SK-N-SH (cell line): ENCODE results near the gene OR2K2. TPM values are rescaled to one million over a fixed set of nuclear protein-coding genes. Genes with fewer than 3 reads are reported as not detected.

Source experiments
- CTCF ChIA-PET: fragments of 300-600, 350-600 bp; formaldehyde crosslinking; extraction: SDS; loops from one replicate; lab custom pipeline; 2021; lab: Yijun Ruan, JAX
- POLR2A ChIA-PET: fragments of 350-600 bp; sonication (Branson Sonifier 250); formaldehyde crosslinking; extraction: SDS; loops from one replicate; lab custom pipeline; 2020; ENCODE audit warnings: antibody characterized with exemption, inconsistent platforms; lab: Yijun Ruan, JAX
- DNase-seq: peaks from one replicate; pipeline ENCODE4 v3.0.0; 2012
- H2AFZ ChIP-seq: fragments of 200-600 bp; sonication (generic); 2 replicates; pipeline ENCODE4 v1.8.1; 2016; ENCODE audit warnings: antibody characterized with exemption, mild to moderate bottlenecking, low read depth
- H3F3A ChIP-seq: fragments of 200-600 bp; sonication (generic); replicated peaks from 2 replicates; pipeline ENCODE3; 2016; ENCODE audit warnings: antibody characterized with exemption, mild to moderate bottlenecking; ENCODE audit not compliant: insufficient read depth
- H3K27ac ChIP-seq, 2 experiments: fragments of 200-500 bp in 1 of 2; fragments of 200-600 bp in 1 of 2; sonication (Bioruptor generic) in 1 of 2; sonication (generic), shearing (Covaris generic) in 1 of 2; 2 replicates each; pipeline versions ENCODE4 v1.5.1 to v1.6.1; 2014 to 2016; ENCODE audit warnings: low read depth in 2 of 2, inconsistent platforms in 1 of 2, low read length in 1 of 2, mild to moderate bottlenecking in 1 of 2, mixed read lengths in 1 of 2
- H3K27me3 ChIP-seq: fragments of 200-600 bp; sonication (generic), shearing (Covaris generic); 2 replicates; pipeline ENCODE4 v1.6.1; 2016; ENCODE audit warnings: mixed run types; ENCODE audit not compliant: insufficient read depth
- H3K36me3 ChIP-seq, 2 experiments: fragments of 200-500 bp in 1 of 2; fragments of 200-600 bp in 1 of 2; sonication (Bioruptor generic) in 1 of 2; sonication (generic) in 1 of 2; replicated peaks in 1 of 2; 2 replicates each; pipeline versions ENCODE3 to v1.5.1; 2014 to 2016; ENCODE audit warnings: low read length in 1 of 2, mild to moderate bottlenecking in 1 of 2; ENCODE audit not compliant: insufficient read depth in 2 of 2, control insufficient read depth in 1 of 2
- H3K4me1 ChIP-seq, 2 experiments: fragments of 200-500 bp in 1 of 2; fragments of 200-600 bp in 1 of 2; sonication (Bioruptor generic) in 1 of 2; sonication (generic), shearing (Covaris generic) in 1 of 2; 2 replicates each; pipeline versions ENCODE4 v1.5.1 to v1.6.1; 2014 to 2016; ENCODE audit warnings: low read depth in 1 of 2, low read length in 1 of 2, mixed run types in 1 of 2; ENCODE audit not compliant: insufficient read depth in 2 of 2, control insufficient read depth in 1 of 2
- H3K4me2 ChIP-seq: fragments of 200-600 bp; sonication (generic), shearing (Covaris generic); 2 replicates; pipeline ENCODE4 v1.6.1; 2017; ENCODE audit warnings: mixed run types
- H3K4me3 ChIP-seq, 2 experiments: fragments of 200-500 bp in 1 of 2; fragments of 200-600 bp in 1 of 2; sonication (Bioruptor generic) in 1 of 2; sonication (generic), shearing (Covaris generic) in 1 of 2; 2 replicates each; pipeline versions ENCODE4 v1.5.1 to v1.8.1; 2014 to 2016; ENCODE audit warnings: low read depth in 2 of 2, inconsistent platforms in 1 of 2, low read length in 1 of 2, mild to moderate bottlenecking in 1 of 2, mixed read lengths in 1 of 2, moderate library complexity in 1 of 2
- H3K79me2 ChIP-seq: fragments of 200-600 bp; sonication (generic); 2 replicates; pipeline ENCODE4 v1.8.1; 2017; ENCODE audit warnings: mild to moderate bottlenecking; ENCODE audit not compliant: insufficient read depth
- H3K9ac ChIP-seq: fragments of 200-600 bp; sonication (generic); 2 replicates; pipeline ENCODE4 v1.6.1; 2017; ENCODE audit warnings: mixed run types
- H3K9me2 ChIP-seq: fragments of 200-600 bp; sonication (generic); 2 replicates; pipeline ENCODE4 v1.6.1; 2017; ENCODE audit warnings: mixed run types
- H3K9me3 ChIP-seq: fragments of 200-600 bp; sonication (generic); 2 replicates; pipeline ENCODE4 v1.6.1; 2017; ENCODE audit warnings: mixed run types, mild to moderate bottlenecking, moderate library complexity
- H4K20me1 ChIP-seq: fragments of 200-600 bp; sonication (generic); 2 replicates; pipeline ENCODE4 v1.6.1; 2017; ENCODE audit warnings: mild to moderate bottlenecking, mixed run types; ENCODE audit not compliant: insufficient read depth
- CHD2 ChIP-seq: fragments of 150-350 bp; IDR thresholded peaks from 2 replicates; pipeline ENCODE4 v1.6.1; 2018; ENCODE audit warnings: low read length; ENCODE audit not compliant: partially characterized antibody
- CTCF ChIP-seq: fragments of 200-600 bp; sonication (generic); IDR thresholded peaks from 2 replicates; pipeline ENCODE4 v1.6.1; 2017; ENCODE audit warnings: antibody characterized with exemption, mild to moderate bottlenecking, moderate library complexity
- FOSL2 ChIP-seq: IDR thresholded peaks from 2 replicates; pipeline ENCODE4 v1.4.0; 2012; ENCODE audit warnings: low read depth, mild to moderate bottlenecking, moderate library complexity, borderline replicate concordance
- FOXM1 ChIP-seq: IDR thresholded peaks from 2 replicates; pipeline ENCODE4 v1.4.0; 2012; ENCODE audit warnings: low read depth, mild to moderate bottlenecking
- GATA2 ChIP-seq: sonication (generic); formaldehyde crosslinking; IDR thresholded peaks from 2 replicates; pipeline ENCODE4 v1.5.0; 2020; ENCODE audit warnings: mild to moderate bottlenecking, missing genetic modification reagents
- IRF3 ChIP-seq: fragments of 150-350 bp; IDR thresholded peaks from 2 replicates; pipeline ENCODE4 v1.6.1; 2016; ENCODE audit warnings: mild to moderate bottlenecking, low read depth, low read length
- MAX ChIP-seq: IDR thresholded peaks from 2 replicates; pipeline ENCODE4 v1.4.0; 2012; ENCODE audit warnings: low read depth
- MEF2A ChIP-seq: IDR thresholded peaks from 2 replicates; pipeline ENCODE4 v1.4.0; 2012; ENCODE audit warnings: low read depth, borderline replicate concordance
- MXI1 ChIP-seq: IDR thresholded peaks from 2 replicates; pipeline ENCODE4 v1.6.1; 2012; ENCODE audit warnings: mild to moderate bottlenecking, low read depth, low read length, improper control_type of control experiment
- PBX3 ChIP-seq: IDR thresholded peaks from 2 replicates; pipeline ENCODE4; 2012
- RAD21 ChIP-seq: IDR thresholded peaks from 2 replicates; pipeline ENCODE4 v1.6.1; 2012; ENCODE audit warnings: mild to moderate bottlenecking, low read length
- RCOR1 ChIP-seq: fragments of 150-350 bp; IDR thresholded peaks from 2 replicates; pipeline ENCODE4 v1.6.1; 2017; ENCODE audit warnings: antibody characterized with exemption, low read length
- RXRA ChIP-seq: IDR thresholded peaks from 2 replicates; pipeline ENCODE4 v1.4.0; 2012; ENCODE audit warnings: low read depth, mild to moderate bottlenecking, borderline replicate concordance
- SIN3A ChIP-seq: IDR thresholded peaks from 2 replicates; pipeline ENCODE4 v1.6.1; 2012; ENCODE audit warnings: low read depth, mild to moderate bottlenecking, low read length, moderate library complexity, borderline replicate concordance
- SMC3 ChIP-seq: IDR thresholded peaks from 2 replicates; pipeline ENCODE4 v1.6.1; 2012; ENCODE audit warnings: low read depth, low read length, improper control_type of control experiment
- TCF12 ChIP-seq: IDR thresholded peaks from 2 replicates; pipeline ENCODE4 v1.4.0; 2012
- TEAD4 ChIP-seq: IDR thresholded peaks from 2 replicates; pipeline ENCODE4 v1.4.0; 2012; ENCODE audit warnings: mild to moderate bottlenecking, borderline replicate concordance; ENCODE audit not compliant: insufficient read depth
- USF2 ChIP-seq: fragments of 150-350 bp; IDR thresholded peaks from 2 replicates; pipeline ENCODE4 v1.6.1; 2017; ENCODE audit warnings: antibody characterized with exemption, low read length, low read depth, borderline replicate concordance
- YY1 ChIP-seq: IDR thresholded peaks from 2 replicates; pipeline ENCODE4 v1.4.0; 2012; ENCODE audit warnings: low read depth, mild to moderate bottlenecking
- polyA plus RNA-seq, 3 experiments: library from polyadenylated mRNA; depleted of rRNA; stranded (reverse); fragments of >200 nt; gene quantifications; 2 replicates each; pipeline ENCODE4 v1.2.3, GENCODE V29; 2012

Gene OR2K2
- polyA plus RNA-seq, 1 of the 3 experiments (the other 2 are of a cell fraction): not detected

- no peak for DNase-seq
- Histone ChIP-seq H3K4me3 (no peak overlapping the region), H3K27me3 (no peaks in the 10 kb centered on the region), H3K79me2 (no peaks in the 10 kb centered on the region), H3K27ac (no peak overlapping the region), H3K4me1 (no peaks in the 10 kb centered on the region), H3K9ac (no peak overlapping the region), H3K9me3 (peaks cover 6% of the 10 kb centered on the region; the same call in 1 of the 2 replicates), H3K36me3 (no peaks in the 10 kb centered on the region), H3K4me2 (no peak overlapping the region), H3F3A (no peaks in the 10 kb centered on the region), H2AFZ (no peak overlapping the region), H4K20me1 (no peaks in the 10 kb centered on the region), H3K9me2 (no peaks in the 10 kb centered on the region)
- TF ChIP-seq RAD21 (no peak), TEAD4 (no peak), CTCF (no peak), PBX3 (no peak), FOSL2 (no peak), MXI1 (no peak), SIN3A (no peak), USF2 (no peak), MAX (no peak), TCF12 (no peak), MEF2A (no peak), SMC3 (no peak), RXRA (no peak), CHD2 (no peak), FOXM1 (no peak), IRF3 (no peak), YY1 (no peak), RCOR1 (no peak), GATA2 (CRISPR knock-in tag) (no peak)
- CTCF ChIA-PET: no interaction called here
- POLR2A ChIA-PET: no interaction called here
These were observed 20.5 kb upstream of the OR2K2 start for GRCh38 chr9:111350556-111350955.
